PC-9 (cell line): ENCODE measurements around the gene TMEM238L. TPM values are rescaled to one million over a fixed set of nuclear protein-coding genes. Genes with fewer than 3 reads are reported as not detected.
"Not testable (repeated sequence)": the region's sequence is repeated elsewhere in the genome, so short reads cannot be mapped to it uniquely, and the experiment has no call there.

ENCODE experiments used
- Bru-seq: library from RNA; stranded (reverse); fragments of 400-500 nt; gene quantifications from one replicate; lab custom pipeline; 2021; lab: Mats Ljungman, UMichigan
- BruChase-seq, 2 experiments: library from RNA; stranded (reverse); fragments of 400-500 nt; gene quantifications; one replicate each; lab custom pipeline; 2021; lab: Mats Ljungman, UMichigan
- BruUV-seq: library from RNA; stranded (reverse); fragments of 400-500 nt; replicated peaks from 2 replicates; lab custom pipeline; 2021; lab: Mats Ljungman, UMichigan
- CTCF ChIA-PET: fragments of 300-600 bp; sonication (Branson Sonifier 250); formaldehyde crosslinking; loops from one replicate; lab custom pipeline; 2022; ENCODE audit warnings: antibody characterized with exemption; lab: Charles Lee
- POLR2A ChIA-PET: fragments of 300-600 bp; sonication (Branson Sonifier 250); formaldehyde crosslinking; loops from one replicate; lab custom pipeline; 2022; ENCODE audit warnings: antibody characterized with exemption; ENCODE audit not compliant: unreplicated experiment; lab: Charles Lee
- DNase-seq, 2 experiments: peaks; one replicate each; pipeline versions ENCODE4 v3.0.0 to v3.0.0-alpha.2; 2015 to 2022; ENCODE audit warnings: mixed read lengths in 1 of 2
- H2AFZ ChIP-seq: fragments of 200-600 bp; sonication (generic); 2 replicates; pipeline ENCODE4 v1.8.1; 2017; ENCODE audit warnings: antibody characterized with exemption
- H3F3A ChIP-seq: fragments of 200-600 bp; sonication (generic); 2 replicates; pipeline ENCODE4 v1.8.1; 2017; ENCODE audit warnings: antibody characterized with exemption, mild to moderate bottlenecking, low read depth; ENCODE audit not compliant: insufficient read depth
- H3K27ac ChIP-seq: fragments of 200-600 bp; sonication (generic); 2 replicates; pipeline ENCODE4 v1.6.1; 2016; ENCODE audit warnings: mixed run types
- H3K27me3 ChIP-seq: fragments of 200-600 bp; sonication (generic); 2 replicates; pipeline ENCODE4 v1.6.1; 2016; ENCODE audit warnings: low read depth, mixed run types; ENCODE audit not compliant: insufficient read depth
- H3K36me3 ChIP-seq: fragments of 200-600 bp; sonication (generic); 2 replicates; pipeline ENCODE4 v1.6.1; 2016; ENCODE audit warnings: low read depth, mixed run types
- H3K4me1 ChIP-seq: fragments of 200-600 bp; sonication (generic); replicated peaks from 2 replicates; pipeline ENCODE4 v1.6.1; 2016; ENCODE audit warnings: mixed run types; ENCODE audit not compliant: insufficient read depth
- H3K4me2 ChIP-seq: fragments of 200-600 bp; sonication (generic); 2 replicates; pipeline ENCODE4 v1.6.1; 2017; ENCODE audit warnings: mixed run types
- H3K4me3 ChIP-seq: fragments of 200-600 bp; sonication (generic); 2 replicates; pipeline ENCODE4 v1.6.1; 2016; ENCODE audit warnings: mixed run types
- H3K79me2 ChIP-seq: fragments of 200-600 bp; sonication (generic); 2 replicates; pipeline ENCODE4 v1.6.1; 2017; ENCODE audit warnings: low read depth, mixed run types
- H3K9me2 ChIP-seq: fragments of 200-600 bp; sonication (generic); 2 replicates; pipeline ENCODE4 v1.8.1; 2017; ENCODE audit warnings: mild to moderate bottlenecking; ENCODE audit not compliant: insufficient read depth
- H3K9me3 ChIP-seq: fragments of 200-600 bp; sonication (generic); 2 replicates; pipeline ENCODE4 v1.8.1; 2016; ENCODE audit warnings: low read depth; ENCODE audit not compliant: insufficient read depth
- H4K20me1 ChIP-seq: fragments of 200-600 bp; sonication (generic); 2 replicates; pipeline ENCODE4 v1.8.1; 2017; ENCODE audit not compliant: insufficient read depth
- EZH2 ChIP-seq: fragments of 200-600 bp; sonication (generic); IDR thresholded peaks from 2 replicates; pipeline ENCODE4 v1.8.0; 2017; ENCODE audit warnings: antibody characterized with exemption, low read depth
- intact Hi-C: fragments of 100-400 bp; cut with micrococcal nuclease; formaldehyde crosslinking; loops from one replicate; pipeline ENCODE4 v1.10.0; 2022; ENCODE audit not compliant: unreplicated experiment
- long read RNA-seq: library from polyadenylated mRNA; stranded (forward); transcript quantifications from one replicate; pipeline ENCODE4 v2.0.0, GENCODE V29; 2022
- total RNA-seq: library from RNA; stranded (reverse); gene quantifications from 2 replicates; pipeline ENCODE4 v1.2.3, GENCODE V29; 2021
- TF ChIP-seq, protein P1 (sequence below): fragments of 200-600 bp; sonication (generic); conservative IDR thresholded peaks from 2 replicates; pipeline ENCODE4 v1.6.1; 2017; ENCODE audit warnings: mixed run types, antibody characterized with exemption, mild to moderate bottlenecking, moderate library complexity

Gene TMEM238L, protein sequence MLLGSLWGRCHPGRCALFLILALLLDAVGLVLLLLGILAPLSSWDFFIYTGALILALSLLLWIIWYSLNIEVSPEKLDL
- total RNA-seq (not detected in 2 replicates), Bru-seq, nascent RNA (not detected), BruChase-seq, experiment 1, labeled RNA remaining after a 2-hour chase (not detected), BruChase-seq, experiment 2, labeled RNA remaining after a 6-hour chase (not detected)
- long read RNA-seq, result 0 reads

DNA sequence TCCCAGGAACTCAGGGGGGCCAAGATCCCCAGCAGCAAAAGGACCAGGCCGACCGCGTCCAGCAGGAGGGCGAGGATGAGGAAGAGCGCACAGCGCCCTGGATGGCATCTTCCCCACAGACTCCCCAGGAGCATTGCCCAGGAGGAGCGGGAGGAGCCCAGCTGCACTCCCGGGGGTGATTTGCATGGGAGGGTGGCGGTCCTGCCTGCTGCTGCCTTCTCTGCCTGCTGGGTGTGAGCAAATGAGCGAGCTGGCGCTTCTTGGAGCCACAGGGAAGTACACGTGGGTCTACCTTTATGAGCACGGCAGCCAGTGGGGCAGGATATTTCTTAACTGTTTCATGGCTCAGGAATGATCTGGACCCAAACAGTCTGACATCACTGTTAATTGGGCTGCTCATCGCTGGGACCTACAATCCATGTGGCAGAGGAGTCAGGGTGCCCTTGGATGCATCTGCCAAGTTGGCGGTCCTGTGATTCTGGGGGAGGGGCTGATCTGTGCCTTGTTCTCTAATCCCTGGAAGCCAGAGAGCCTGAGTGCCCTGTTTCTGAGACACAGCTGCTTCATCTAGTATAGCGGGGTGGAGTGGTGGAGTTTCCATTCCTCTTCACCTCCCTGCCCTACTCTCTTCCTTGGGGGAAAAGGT is at the start of gene TMEM238L:
TSS of gene TMEM238L (minus strand) at position 270 of the 646 bp plus-strand sequence. CDS start at position 134, 136 bp downstream.
- Histone ChIP-seq H3F3A (no peaks in the 10 kb centered on the region), H3K9me2 (no peaks in the 10 kb centered on the region), H3K4me2 (no peak within 1 kb of the TSS), H3K36me3 (no peaks in the 10 kb centered on the region), H3K27me3 (no peaks in the 10 kb centered on the region), H3K27ac (no peak within 1 kb of the TSS), H4K20me1 (no peaks in the 10 kb centered on the region), H3K4me3 (no peak within 1 kb of the TSS), H2AFZ (no peak within 1 kb of the TSS), H3K79me2 (no peaks in the 10 kb centered on the region), H3K9me3 (no peaks in the 10 kb centered on the region), H3K4me1 (no peaks in the 10 kb centered on the region)
- intact Hi-C loops, result no loop called here
- POLR2A ChIA-PET, result no interaction called here
- no TSS peak for BruUV-seq
- no peak for DNase-seq
- no peak for TF ChIP-seq EZH2
- TF ChIP-seq, protein P1, sequence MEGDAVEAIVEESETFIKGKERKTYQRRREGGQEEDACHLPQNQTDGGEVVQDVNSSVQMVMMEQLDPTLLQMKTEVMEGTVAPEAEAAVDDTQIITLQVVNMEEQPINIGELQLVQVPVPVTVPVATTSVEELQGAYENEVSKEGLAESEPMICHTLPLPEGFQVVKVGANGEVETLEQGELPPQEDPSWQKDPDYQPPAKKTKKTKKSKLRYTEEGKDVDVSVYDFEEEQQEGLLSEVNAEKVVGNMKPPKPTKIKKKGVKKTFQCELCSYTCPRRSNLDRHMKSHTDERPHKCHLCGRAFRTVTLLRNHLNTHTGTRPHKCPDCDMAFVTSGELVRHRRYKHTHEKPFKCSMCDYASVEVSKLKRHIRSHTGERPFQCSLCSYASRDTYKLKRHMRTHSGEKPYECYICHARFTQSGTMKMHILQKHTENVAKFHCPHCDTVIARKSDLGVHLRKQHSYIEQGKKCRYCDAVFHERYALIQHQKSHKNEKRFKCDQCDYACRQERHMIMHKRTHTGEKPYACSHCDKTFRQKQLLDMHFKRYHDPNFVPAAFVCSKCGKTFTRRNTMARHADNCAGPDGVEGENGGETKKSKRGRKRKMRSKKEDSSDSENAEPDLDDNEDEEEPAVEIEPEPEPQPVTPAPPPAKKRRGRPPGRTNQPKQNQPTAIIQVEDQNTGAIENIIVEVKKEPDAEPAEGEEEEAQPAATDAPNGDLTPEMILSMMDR, result no peak
- CTCF ChIA-PET, result no interaction called here

DNA sequence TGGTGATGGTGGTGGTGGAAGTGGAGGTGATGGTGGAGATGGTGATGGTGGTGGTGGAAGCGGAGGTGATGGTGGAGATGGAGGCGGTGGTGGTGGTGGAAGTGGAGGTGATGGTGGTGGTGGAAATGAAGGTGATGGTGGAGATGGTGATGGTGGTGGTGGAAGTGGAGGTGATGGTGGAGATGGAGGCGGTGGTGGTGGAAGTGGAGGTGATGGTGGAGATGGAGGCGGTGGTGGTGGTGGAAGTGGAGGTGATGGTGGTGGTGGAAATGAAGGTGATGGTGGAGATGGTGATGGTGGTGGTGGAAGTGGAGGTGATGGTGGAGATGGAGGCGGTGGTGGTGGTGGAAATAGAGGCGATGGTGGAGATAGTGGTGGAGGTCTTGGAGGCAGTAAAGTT is 42.7 kb upstream of the TMEM238L start:
- H3K27ac ChIP-seq, H3F3A ChIP-seq, H4K20me1 ChIP-seq, H3K4me2 ChIP-seq, H3K4me3 ChIP-seq, H2AFZ ChIP-seq, H3K36me3 ChIP-seq, CTCF ChIA-PET, H3K4me1 ChIP-seq, POLR2A ChIA-PET, H3K9me3 ChIP-seq, H3K9me2 ChIP-seq, DNase-seq, H3K79me2 ChIP-seq, BruUV-seq: not testable (repeated sequence)
- H3K27me3 ChIP-seq, result peaks cover 12% of the 10 kb centered on the region; the same call in 1 of the 2 replicates
- intact Hi-C loops, result loop anchor here (5.0 kb wide), 2 partner anchors 94 to 214 kb away; no protein-coding TSS in a partner anchor

DNA sequence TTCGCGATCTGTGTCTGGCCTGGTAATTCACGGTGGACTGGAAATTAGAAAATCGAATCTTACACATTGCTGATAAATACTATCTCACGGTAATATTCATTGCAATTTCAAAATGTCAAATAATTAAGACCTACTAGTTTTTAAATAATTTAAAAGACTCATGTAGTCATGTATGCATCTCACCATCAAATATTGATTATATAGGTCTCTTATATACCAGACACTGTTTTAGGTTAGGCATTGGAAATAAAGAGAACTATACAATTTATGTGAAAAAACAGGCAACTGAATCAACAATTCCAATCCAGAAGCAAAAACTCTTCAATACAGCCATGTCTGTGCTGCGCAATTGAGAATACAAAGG is 41.5 kb upstream of the TMEM238L start:
- H3K27me3 ChIP-seq, result 0 out of 2 replicates have a peak, but pooled peaks cover 7% of the 10 kb centered on the region
- H3F3A ChIP-seq, result no peaks in the 10 kb centered on the region
- intact Hi-C loops, result loop anchor here (1.0 to 5.0 kb wide), 4 partner anchors 93 to 213 kb away; no protein-coding TSS in a partner anchor
- no peak overlapping the region for H3K4me3 ChIP-seq
- ChIA-PET CTCF (interaction anchor here (0.6 to 1.0 kb wide), 2 partner anchors 109 to 199 kb away, joined by 3 read pairs; no protein-coding TSS in a partner anchor), POLR2A (no interaction called here)
- H3K9me2 ChIP-seq, result no peaks in the 10 kb centered on the region
- no peak for DNase-seq
- H4K20me1 ChIP-seq, result no peaks in the 10 kb centered on the region
- H3K9me3 ChIP-seq, result no peaks in the 10 kb centered on the region
- no peak overlapping the region for H2AFZ ChIP-seq
- no peaks in the 10 kb centered on the region for H3K36me3 ChIP-seq
- TF ChIP-seq, protein P1, result no peak
- TF ChIP-seq EZH2, result no peak
- no peaks in the 10 kb centered on the region for H3K79me2 ChIP-seq
- H3K4me2 ChIP-seq, result no peak overlapping the region
- no TSS peak for BruUV-seq
- no peak overlapping the region for H3K27ac ChIP-seq
- no peaks in the 10 kb centered on the region for H3K4me1 ChIP-seq
